ENCODE data around the gene MAPK6. TPM values are rescaled to one million over a fixed set of nuclear protein-coding genes. Genes with fewer than 3 reads are reported as not detected.
"Not testable (repeated sequence)": the region's sequence is repeated elsewhere in the genome, so short reads cannot be mapped to it uniquely, and the experiment has no call there.

The MAPK6 gene
- total RNA-seq, 1 donor from 2014 or later: 77.8 TPM

DNA sequence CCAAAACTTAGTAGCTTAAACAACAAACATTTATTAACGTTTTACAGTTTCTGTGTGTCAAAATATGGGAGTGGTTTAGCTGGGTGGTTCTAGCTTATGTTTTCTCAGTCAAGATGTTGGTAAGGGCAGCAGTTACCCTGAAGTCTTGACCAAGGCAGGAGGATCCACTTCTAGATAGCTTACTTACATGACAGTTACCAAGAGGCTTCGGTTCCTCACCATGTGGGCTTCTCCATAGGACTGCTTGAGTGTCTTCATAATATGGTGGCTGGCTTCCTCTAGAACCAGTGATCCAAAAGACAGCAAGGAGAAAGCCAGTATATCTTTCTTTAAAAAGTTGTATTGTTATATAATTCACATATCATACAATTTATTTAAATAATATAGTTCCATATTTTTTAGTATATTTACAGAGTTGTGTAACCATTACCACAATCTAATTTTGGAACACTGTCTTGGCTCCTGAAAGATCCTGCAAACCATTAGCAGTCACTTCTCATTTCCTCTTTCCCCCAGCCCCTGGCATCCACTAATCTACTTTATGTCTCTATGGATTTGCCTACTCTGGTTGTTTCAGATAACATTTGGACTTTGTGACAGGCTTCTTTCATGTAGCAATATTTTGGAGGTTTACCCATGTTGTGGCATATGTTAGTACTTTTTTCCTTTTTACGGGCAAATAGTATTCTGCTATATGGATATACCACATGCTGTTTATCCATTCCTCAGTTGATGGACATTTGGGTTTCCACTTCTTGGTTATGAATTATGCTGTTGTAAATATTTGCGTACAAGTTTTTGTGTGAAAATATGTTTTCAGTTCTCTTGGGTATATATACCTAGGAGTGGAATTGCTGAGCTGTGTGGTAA lies 33.3 kb downstream of the MAPK6 start:
- Mint-ChIP-seq H3K9me3 (peaks cover 9% of the 10 kb centered on the region), H3K36me3 (ENCODE audit: low read depth) (peaks cover 23% of the 10 kb centered on the region), H3K4me3 (no peak overlapping the region), H3K27ac (ENCODE audit: unreplicated experiment) (no peak overlapping the region), H3K4me1 (peaks cover 13% of the 10 kb centered on the region), H3K27me3 (ENCODE audit: low read depth) (no peaks in the 10 kb centered on the region)
- TF ChIP-seq, protein P1, sequence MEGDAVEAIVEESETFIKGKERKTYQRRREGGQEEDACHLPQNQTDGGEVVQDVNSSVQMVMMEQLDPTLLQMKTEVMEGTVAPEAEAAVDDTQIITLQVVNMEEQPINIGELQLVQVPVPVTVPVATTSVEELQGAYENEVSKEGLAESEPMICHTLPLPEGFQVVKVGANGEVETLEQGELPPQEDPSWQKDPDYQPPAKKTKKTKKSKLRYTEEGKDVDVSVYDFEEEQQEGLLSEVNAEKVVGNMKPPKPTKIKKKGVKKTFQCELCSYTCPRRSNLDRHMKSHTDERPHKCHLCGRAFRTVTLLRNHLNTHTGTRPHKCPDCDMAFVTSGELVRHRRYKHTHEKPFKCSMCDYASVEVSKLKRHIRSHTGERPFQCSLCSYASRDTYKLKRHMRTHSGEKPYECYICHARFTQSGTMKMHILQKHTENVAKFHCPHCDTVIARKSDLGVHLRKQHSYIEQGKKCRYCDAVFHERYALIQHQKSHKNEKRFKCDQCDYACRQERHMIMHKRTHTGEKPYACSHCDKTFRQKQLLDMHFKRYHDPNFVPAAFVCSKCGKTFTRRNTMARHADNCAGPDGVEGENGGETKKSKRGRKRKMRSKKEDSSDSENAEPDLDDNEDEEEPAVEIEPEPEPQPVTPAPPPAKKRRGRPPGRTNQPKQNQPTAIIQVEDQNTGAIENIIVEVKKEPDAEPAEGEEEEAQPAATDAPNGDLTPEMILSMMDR (conservative IDR thresholded peaks at IDR 0.05): no peak
- no peak for DNase-seq (ENCODE audit: low read depth, low spot score)

DNA sequence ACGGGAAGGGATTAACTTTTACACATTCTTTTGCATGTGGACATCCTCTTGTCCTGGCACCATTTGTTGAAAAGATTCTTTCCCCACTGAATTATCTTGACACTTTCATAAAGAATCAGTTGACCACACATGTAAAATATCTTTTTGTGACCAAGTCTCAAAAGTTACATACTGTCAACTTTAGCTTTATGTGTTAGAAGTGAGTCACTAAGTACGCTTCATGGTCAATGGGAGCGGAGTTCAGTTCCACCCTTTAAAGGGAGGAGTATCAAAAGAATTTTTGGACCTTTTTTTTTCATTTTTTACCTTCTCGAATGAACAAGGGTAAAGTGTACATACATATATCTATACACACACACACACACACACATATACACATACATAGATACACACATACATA lies 35.4 kb downstream of the MAPK6 start:
- H3K27me3 Mint-ChIP-seq (ENCODE audit: low read depth): no peaks in the 10 kb centered on the region
- no peak overlapping the region for H3K27ac Mint-ChIP-seq (ENCODE audit: unreplicated experiment)
- no peak overlapping the region for H3K4me3 Mint-ChIP-seq
- DNase-seq (ENCODE audit: low read depth, low spot score): no peak
- TF ChIP-seq, protein P1 (conservative IDR thresholded peaks at IDR 0.05): no peak
- peaks cover 6% of the 10 kb centered on the region for H3K4me1 Mint-ChIP-seq
- peaks cover 6% of the 10 kb centered on the region for H3K9me3 Mint-ChIP-seq
- peaks cover 21% of the 10 kb centered on the region for H3K36me3 Mint-ChIP-seq (ENCODE audit: low read depth)

DNA sequence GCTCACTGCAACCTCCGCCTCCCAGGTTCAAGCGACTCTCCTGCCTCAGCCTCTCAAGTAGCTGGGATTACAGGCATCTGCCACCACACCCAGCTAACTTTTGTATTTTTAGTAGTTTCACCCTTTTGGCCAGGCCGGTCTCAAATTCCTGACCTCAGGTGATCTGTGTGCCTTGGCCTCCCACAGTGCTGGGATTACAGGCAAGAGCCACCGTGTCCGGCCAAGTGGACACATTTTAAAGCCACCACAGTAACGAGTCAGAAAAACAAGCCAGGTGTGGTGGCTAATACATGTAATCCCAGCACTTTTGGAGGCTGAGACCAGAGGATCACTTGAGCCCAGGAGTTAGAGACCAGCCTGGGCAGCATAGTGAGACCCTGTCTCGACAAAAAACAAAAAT lies 35.8 kb downstream of the MAPK6 start:
- not testable (repeated sequence) for H3K4me3 Mint-ChIP-seq, H3K9me3 Mint-ChIP-seq
- H3K36me3 Mint-ChIP-seq (ENCODE audit: low read depth): peaks cover 20% of the 10 kb centered on the region

DNA sequence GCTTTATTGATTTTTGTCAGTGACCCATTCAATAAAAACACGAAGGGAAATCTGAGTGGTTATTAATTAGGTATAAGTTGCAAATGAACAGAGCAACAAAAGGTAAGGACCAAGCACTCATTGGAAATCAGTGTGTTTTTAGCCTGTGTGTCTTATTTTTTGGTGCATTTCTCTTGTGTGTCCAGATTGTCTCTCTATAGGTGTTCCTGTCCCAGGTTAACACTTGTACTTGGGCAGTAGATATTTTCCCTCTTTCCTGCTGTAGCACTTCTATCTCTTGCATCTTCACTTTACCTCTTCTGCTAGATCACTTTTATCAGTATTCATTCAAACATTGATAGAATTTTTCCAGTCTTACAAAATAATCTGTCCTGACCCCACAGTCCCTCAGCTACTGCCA lies 37.0 kb downstream of the MAPK6 start:
- Mint-ChIP-seq H3K9me3 (peaks cover 2% of the 10 kb centered on the region), H3K36me3 (ENCODE audit: low read depth) (peaks cover 13% of the 10 kb centered on the region), H3K4me3 (no peak overlapping the region), H3K27me3 (ENCODE audit: low read depth) (no peaks in the 10 kb centered on the region), H3K27ac (ENCODE audit: unreplicated experiment) (no peak overlapping the region), H3K4me1 (no peaks in the 10 kb centered on the region)
- DNase-seq (ENCODE audit: low read depth, low spot score): no peak
- TF ChIP-seq, protein P1 (conservative IDR thresholded peaks at IDR 0.05): no peak

More for the DNA sequence above, 35.8 kb downstream of the MAPK6 start:
- H3K27ac Mint-ChIP-seq (ENCODE audit: unreplicated experiment); H3K27me3 Mint-ChIP-seq (ENCODE audit: low read depth); H3K4me1 Mint-ChIP-seq; DNase-seq (ENCODE audit: low read depth, low spot score): not testable (repeated sequence)

DNA sequence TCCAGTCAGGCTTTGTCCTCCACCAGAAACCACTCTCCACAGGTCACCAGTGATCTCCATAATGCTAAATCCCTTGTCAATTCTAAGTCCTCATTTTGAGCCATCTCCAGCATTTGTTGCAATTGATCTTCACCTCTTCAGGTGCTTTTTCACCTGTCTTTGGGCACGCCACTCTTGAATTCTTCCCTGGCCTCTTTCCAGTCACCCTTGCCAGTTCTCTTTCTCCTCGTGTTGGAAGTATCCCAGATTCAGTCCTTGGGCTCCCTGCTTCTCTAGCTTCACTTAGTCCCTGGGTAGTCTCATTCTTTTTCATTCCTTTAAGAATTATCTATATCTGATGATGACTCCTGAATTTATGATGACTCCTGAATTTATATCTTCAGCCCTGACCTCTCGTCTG lies 37.5 kb downstream of the MAPK6 start:
- DNase-seq (ENCODE audit: low read depth, low spot score): no peak
- TF ChIP-seq, protein P1 (conservative IDR thresholded peaks at IDR 0.05): no peak
- H3K27ac Mint-ChIP-seq (ENCODE audit: unreplicated experiment): no peak overlapping the region
- H3K4me1 Mint-ChIP-seq: no peaks in the 10 kb centered on the region
- H3K9me3 Mint-ChIP-seq: peaks cover 2% of the 10 kb centered on the region
- H3K4me3 Mint-ChIP-seq: no peak overlapping the region
- H3K36me3 Mint-ChIP-seq (ENCODE audit: low read depth): peaks cover 13% of the 10 kb centered on the region
- H3K27me3 Mint-ChIP-seq (ENCODE audit: low read depth): no peaks in the 10 kb centered on the region

DNA sequence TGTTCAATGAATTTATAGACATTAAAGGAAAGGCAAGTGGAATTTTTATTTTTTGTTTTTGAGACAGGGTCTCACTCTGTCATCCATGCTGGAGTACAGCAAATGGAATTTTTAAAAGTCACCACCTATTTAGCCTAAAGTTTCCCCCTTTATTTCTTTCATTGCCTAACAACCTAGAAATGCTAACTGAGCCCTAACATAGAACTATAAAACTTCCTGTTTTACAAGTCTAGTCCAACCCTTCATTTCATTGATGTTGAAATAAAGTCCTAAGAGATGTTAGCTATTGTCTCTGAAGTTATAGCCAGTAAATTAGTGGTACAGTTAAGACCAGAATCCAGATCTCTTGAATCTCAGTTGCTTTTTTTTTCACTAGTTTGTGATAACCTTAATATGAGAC lies 39.0 kb downstream of the MAPK6 start:
- no peak overlapping the region for H3K27ac Mint-ChIP-seq (ENCODE audit: unreplicated experiment)
- TF ChIP-seq, protein P1 (conservative IDR thresholded peaks at IDR 0.05): no peak
- H3K9me3 Mint-ChIP-seq: no peaks in the 10 kb centered on the region
- H3K27me3 Mint-ChIP-seq (ENCODE audit: low read depth): no peaks in the 10 kb centered on the region
- H3K36me3 Mint-ChIP-seq (ENCODE audit: low read depth): peaks cover 12% of the 10 kb centered on the region
- no peak overlapping the region for H3K4me3 Mint-ChIP-seq
- H3K4me1 Mint-ChIP-seq: no peaks in the 10 kb centered on the region
- no peak for DNase-seq (ENCODE audit: low read depth, low spot score)
